Bronchial smooth muscle cell (primary cell): ENCODE data around the gene PHTF1. TPM values are rescaled to one million over a fixed set of nuclear protein-coding genes. Genes with fewer than 3 reads are reported as not detected.

ENCODE experiments used
- total RNA-seq: library from RNA; depleted of rRNA; stranded (reverse); fragments of >200 nt; gene quantifications from 2 replicates; pipeline ENCODE4 v1.2.1, GENCODE V29; 2014

Gene PHTF1
- 17.2 and 22.9 TPM in 2 replicates for total RNA-seq

DNA sequence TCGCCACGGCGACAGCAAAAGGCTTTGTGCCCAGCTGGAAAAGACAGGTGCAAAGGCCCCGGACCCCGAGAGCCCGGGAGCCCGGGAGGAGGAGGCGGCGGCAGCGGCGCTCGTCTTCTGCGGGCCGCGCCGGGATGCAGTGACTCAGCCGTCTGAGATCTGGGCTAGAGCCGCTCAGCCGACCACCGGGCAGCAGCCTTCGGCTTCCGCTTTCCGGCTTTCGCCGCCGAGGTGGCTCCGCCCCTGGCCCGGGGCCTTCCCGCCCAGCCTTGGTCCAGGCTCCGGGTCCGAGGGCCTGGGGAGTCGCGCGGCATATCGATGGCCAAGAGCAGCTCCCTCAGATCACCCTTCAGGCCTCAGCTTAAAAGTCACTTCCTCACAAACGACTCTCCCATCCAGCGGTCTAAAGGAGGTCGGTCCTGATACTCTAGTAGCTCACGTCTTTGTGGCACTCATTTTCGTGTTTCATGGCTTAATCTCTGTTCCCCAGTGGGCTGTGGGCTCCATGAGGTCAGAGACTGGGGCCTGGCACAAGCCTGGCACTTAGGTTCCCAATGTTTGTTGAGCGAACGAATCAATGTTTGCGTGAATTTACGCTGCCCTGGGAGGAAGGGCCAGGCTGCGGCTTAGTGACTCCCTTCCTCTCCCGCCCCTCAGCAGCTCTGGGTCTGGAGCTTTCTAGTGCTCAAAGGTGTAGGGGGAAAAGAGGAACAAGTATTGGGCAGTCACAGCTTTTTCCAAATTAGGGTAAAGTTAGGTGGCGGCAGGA lies at the start of gene PHTF1:
Gene PHTF1, minus strand, starts transcription at position 154 of the 769 bp plus-strand sequence. CDS start 783 bp downstream, outside the sequence.

Other genes with a start within 250 kb of the PHTF1 start
- gene RSBN1, start 53.0 kb upstream of the PHTF1 start, total RNA-seq, result 6.6 and 13.2 TPM in 2 replicates
- gene PTPN22, start 112.2 kb upstream of the PHTF1 start, total RNA-seq, result 0.77 and 0.95 TPM in 2 replicates
- under 0.01 TPM in 2 replicates for gene BCL2L15, start 128.1 kb upstream of the PHTF1 start, total RNA-seq
- 13.9 and 14.2 TPM in 2 replicates for gene AP4B1, start 145.3 kb upstream of the PHTF1 start, total RNA-seq
- 0.69 and 0.79 TPM in 2 replicates for gene DCLRE1B, start 145.8 kb upstream of the PHTF1 start, total RNA-seq
- gene HIPK1, start 169.8 kb upstream of the PHTF1 start, total RNA-seq, result 12.2 and 14.0 TPM in 2 replicates
- 140 and 177 TPM in 2 replicates for gene OLFML3, start 220.0 kb upstream of the PHTF1 start, total RNA-seq